DMS79 treated with DMSO at 0.1 percent for 48 hours (cell line): Measurements from ENCODE around the gene IQSEC1.

Source experiments
- DNase-seq: peaks from one replicate; lab custom pipeline; 2025; lab: John Stamatoyannopoulos, UW

IQSEC1 gene

DNA sequence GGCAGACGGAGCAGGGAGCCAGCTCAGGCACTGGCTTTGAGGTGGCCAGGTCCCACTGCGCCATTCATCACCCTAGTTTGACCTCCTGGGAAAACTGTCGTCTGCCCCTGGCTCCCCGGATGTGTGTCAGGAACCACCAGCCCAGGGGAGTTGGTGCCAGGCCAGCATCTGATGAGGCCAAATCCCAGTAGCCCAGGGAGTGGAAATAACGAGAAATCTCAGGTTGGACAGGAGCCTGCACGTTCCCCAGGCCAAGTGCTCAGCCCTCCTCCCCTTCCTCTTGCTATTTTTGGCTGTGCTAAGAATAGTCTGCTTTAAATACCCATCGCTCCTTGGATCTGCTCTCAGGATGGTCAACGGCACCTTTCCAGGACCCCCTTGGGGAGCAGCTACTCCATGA, 138.8 kb downstream of the IQSEC1 start:
- no peak for DNase-seq

- no peak for DNase-seq
These were observed 139.3 kb downstream of the IQSEC1 start for GRCh38 chr3:12933901-12934300.

DNA sequence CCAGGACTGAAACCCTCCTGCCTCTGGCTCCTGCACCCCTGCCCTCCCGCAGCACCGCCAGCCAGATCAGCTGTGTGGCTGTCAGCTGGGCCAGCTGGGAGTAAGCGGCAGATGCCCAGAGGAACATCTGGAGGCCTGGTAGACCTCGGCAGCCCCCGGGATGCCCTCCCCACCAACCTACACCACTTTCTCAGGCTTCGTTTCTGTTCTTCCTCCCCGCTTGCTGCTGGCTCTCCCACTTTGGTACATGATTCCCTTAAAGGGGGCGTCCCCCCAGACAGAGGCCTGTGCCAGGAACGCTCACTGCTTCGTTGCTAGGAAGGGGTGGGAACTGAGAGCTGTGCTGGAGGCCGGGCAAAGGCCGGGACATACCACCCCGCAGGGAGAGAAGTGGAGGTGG, 140.5 kb downstream of the IQSEC1 start:
- DNase-seq: no peak

DNA sequence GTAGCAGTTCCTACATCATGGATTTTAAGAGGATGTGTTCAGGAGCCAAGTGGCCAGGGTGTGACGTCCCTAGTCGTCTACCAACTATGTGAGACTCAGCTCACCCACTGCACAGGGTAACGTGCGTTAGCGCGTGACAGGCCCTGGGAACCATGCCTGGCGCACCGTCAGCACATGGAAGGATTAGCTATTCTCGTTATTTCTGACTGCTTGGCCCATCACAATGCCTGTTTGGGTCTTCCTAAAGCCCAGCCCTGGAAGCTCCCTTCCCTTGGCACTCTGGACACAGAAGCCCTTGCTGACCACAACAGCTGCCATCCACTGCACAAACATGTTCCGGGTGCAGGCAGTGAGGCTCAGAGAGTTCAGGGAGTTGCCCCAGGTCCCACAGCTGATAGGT, 140.9 kb downstream of the IQSEC1 start:
- peak; percentile 1 for DNase-seq

DNA sequence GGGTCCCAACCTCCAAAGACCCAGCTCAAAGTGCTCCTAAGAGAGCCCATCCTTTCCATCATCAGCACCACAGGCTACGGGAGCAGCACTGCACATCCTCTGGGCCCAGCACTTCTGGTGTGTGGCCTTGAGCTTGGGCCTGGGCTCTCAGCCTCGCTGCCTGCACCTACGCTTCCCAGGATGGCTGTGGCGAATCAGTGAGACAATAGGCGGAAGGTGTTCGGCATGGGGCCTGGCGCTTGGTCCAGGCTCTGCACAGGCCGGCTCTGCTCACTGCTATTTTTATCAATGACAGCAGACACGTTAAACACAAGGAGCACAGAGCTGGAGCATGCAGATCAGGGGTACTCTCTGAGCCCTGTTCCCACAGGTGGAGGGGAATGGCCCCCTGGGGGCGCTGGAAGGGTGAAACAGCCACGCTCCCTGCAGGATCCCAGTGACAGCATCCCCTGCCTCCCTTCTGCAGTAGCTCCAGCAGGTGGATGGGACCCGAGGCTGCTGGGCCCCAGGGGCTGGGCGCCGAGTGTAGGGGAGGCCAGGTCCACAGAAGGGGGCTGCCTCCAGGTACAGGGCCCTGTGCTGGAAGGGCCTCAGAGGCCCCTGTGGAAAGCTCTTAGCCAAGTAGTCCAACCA, 141.8 kb downstream of the IQSEC1 start:
- DNase-seq: no peak

- DNase-seq: no peak
These were observed 143.4 kb downstream of the IQSEC1 start for GRCh38 chr3:12929801-12930200.

DNA sequence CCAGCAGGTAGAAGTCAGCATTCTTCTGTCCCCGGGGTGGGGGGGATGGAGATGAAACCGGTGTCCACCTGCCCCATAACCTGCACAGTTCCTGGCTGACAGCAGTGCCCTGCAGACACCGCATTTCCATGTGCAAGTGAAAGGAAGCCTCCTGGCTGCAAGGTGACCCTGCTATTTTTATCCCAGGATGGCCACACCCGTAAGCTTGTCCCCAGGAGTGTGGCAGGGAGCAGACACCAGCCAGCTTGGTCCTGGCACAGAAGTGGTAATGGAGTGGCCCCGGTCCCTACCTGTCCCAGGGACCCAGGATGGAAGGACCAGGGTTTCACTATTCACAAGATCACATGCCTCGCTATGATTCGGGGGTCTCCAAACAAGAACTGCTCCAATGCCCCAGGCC, 146.6 kb downstream of the IQSEC1 start:
- no peak for DNase-seq

DNA sequence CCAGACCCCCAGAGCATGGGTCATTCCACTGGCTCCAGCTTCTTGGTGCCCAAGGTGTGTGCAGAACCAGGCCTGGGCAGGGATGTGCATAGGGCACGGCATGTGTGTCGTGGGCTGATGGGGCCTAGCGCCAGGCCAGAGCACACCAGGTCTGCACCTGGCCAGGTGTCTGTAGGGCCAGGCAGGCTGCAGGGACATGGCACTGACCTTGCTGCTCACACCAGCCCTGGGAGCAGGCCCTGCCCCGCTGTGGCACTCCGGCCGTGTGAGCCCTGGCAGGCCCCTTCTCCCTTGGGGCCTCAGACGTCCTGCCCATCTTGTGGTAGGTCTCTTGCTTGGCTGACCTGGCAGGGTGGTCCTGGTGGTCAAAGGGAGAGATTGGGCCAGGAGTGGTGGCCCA, 147.6 kb downstream of the IQSEC1 start:
- DNase-seq: no peak

- no peak for DNase-seq
These were observed 148.8 kb downstream of the IQSEC1 start for GRCh38 chr3:12924437-12924836.

DNA sequence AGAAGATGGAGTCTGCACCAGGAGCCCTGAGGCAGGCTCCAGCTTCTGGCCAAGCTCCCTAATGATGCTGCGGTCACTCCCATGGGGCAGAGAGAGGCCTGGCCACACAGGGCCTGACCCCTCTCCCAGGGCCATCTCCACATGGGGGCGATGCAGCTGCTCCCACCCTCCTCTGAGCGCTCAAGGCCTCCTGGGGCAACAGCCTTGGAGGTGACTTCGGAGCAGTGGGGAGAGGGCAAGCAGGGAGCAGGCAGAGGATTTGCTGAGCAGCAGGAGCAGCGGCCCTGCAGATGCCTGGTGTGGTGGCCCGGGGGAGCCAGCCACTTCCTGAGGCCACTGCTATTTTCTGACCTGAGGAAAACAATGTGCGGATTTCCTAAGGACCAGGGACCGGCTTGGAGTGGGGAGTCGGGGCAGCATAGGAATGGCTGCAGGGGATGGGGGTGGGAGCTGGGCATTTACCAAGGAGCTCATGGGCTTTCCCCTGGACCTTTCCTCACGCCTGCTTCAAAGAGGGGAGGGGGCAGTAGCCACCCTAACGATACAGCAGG, 150.3 kb downstream of the IQSEC1 start:
- DNase-seq: no peak

GRCh38 chr3:12922306-12922705, 150.9 kb downstream of the IQSEC1 start:
- DNase-seq: no peak

GRCh38 chr3:12921736-12922135, 151.5 kb downstream of the IQSEC1 start:
- DNase-seq: no peak

GRCh38 chr3:12920967-12921366, 152.3 kb downstream of the IQSEC1 start:
- DNase-seq: no peak

GRCh38 chr3:12919205-12919604, 154.0 kb downstream of the IQSEC1 start:
- DNase-seq: no peak

- no peak for DNase-seq
These were observed 155.0 kb downstream of the IQSEC1 start for GRCh38 chr3:12918231-12918630.

- no peak for DNase-seq
These were observed 157.1 kb downstream of the IQSEC1 start for GRCh38 chr3:12916159-12916558.

GRCh38 chr3:12914088-12914487, 159.1 kb downstream of the IQSEC1 start:
- no peak for DNase-seq

GRCh38 chr3:12911881-12912415, 161.3 kb downstream of the IQSEC1 start:
- DNase-seq: no peak

- no peak for DNase-seq
These were observed 162.7 kb downstream of the IQSEC1 start for GRCh38 chr3:12910356-12911099.

GRCh38 chr3:12909710-12910109, 163.5 kb downstream of the IQSEC1 start:
- no peak for DNase-seq

DNA sequence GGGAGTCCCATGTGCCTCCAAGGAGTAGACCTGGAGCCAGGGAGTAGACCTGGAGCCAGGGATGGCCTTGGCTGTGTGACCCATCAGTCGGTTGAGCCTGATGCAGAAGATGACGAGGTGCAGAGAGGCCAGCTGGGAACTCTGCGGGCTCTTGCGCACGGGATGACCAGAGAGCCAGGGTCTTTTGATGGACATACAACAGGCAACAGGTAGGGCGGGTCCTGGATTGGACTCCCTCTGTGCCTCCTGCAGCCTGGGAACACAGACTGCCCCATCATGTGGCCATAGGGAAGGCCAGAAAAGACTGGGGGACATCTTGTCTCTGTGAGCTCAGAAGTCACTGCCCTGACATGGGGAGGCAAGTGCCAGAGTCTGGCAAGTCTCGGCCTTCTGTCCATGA, 164.4 kb downstream of the IQSEC1 start:
- no peak for DNase-seq

DNA sequence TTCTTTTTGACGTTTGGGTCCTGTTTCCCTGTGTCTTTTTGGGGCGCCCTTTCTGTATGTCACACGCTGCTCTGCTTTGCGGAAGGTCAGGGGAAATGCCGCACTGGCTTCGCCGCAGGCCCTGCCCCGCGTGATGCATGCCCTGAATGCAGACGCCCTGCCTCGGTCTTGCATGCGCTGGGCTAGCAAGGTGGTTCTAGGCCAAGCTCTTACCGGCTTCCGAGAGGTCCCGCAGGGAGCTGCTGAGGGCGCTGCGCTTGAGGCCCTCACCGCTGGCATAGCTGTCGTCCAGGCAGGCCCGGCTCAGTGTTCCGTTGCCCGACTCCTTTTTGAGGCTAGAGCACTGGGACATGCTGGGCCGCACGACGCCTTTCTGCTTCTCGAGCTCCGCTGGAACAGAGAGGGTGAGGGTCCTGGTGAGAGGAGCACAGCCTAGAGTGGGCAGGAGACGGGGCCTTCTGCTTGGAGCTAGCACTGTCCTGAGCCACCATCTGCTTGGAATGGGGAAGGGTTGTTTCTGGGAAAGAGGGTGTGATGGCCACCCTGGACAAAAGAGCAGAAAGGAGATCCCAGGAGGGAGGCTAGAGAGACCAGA, 165.0 kb downstream of the IQSEC1 start:
- DNase-seq: no peak

DNA sequence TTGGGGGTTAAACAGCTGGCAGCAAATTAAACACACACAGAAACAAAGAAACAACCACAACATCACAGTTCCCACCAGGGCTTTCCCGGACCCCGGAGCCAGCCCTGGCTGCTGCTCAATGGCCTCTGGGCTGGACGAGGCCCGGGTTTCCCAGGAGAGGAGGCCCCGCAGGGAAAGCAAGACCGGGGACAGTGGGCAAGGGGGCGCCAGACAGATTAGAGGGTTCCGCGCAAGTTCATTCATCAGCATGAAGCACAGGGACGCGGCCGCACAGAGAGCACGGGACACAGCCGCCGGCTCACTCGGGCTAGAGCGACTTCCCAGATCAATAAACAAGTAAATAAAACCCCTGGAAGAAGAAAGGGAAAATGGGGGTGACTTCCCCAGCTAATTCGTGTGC, 165.5 kb downstream of the IQSEC1 start:
- no peak for DNase-seq
